ENCODE results near the gene KCTD10.
"Not testable (repeated sequence)": the region's sequence is repeated elsewhere in the genome, so short reads cannot be mapped to it uniquely, and the experiment has no call there.

KCTD10 gene

GRCh38 chr12:109446869-109447268, 30.2 kb downstream of the KCTD10 start:
- no peak for DNase-seq

DNA sequence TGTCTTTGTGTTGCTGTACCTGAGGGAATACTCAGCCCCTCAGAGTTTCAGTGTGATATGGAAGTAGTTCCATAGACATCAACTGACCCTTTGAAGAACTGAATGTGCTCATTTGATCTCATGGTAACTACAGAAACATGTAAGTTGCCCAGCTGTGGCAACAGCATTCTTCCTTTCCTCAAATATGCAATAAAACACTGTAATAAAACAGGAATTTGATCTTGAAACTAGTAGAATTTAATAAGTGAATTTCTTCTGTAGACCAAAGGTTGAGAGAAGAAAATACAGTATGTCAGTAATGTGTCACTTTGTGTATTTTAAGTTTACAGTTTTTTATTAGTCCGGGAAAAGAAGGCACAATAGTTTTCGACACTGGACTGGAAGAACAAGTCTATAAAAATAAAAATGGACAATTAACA, 31.9 kb downstream of the KCTD10 start:
- DNase-seq, result no peak

GRCh38 chr12:109444259-109444658, 32.8 kb downstream of the KCTD10 start:
- no peak for DNase-seq

- DNase-seq, result no peak
Measured at GRCh38 chr12:109443794-109444193, 33.3 kb downstream of the KCTD10 start.

GRCh38 chr12:109440851-109441490, 36.1 kb downstream of the KCTD10 start:
- DNase-seq, result no peak

GRCh38 chr12:109439951-109440350, 37.1 kb downstream of the KCTD10 start:
- not testable (repeated sequence) for DNase-seq

DNA sequence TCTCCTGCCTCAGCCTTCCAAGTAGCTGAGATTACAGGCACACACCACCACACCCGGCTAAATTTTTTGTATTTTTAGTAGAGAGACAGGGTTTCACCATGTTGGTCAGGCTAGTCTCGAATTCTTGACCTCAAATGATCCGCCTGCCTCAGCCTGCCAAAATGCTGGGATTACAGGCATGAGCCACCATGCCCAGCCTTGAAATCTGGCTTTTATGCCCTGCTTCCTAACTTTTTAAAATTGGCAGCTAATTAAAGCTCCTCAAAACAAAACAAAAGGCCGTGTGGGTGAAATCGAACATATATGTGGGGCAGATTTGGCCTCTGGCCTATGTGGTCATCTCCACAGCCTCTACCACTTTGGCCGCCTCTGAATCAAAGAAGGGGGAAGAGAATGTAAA, 37.9 kb downstream of the KCTD10 start:
- no peak for DNase-seq

DNA sequence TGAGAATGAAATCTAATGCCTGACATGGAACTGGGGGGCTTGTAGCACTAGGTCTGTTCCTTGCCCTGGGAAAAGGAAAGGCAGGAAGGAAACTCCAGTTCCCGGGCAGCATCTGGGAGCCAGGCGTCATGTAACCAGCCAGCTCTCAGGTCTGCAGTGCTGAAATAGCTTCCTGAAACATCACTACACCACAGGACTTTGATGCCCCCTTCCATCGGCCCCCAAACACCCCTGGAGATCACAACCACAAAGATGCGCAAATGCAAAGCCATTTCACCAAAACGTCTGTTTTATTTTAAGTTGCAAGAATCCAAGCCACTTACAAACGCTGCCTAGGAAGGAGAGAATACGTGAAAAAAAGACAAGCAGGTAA, 40.9 kb downstream of the KCTD10 start:
- DNase-seq, result no peak

DNA sequence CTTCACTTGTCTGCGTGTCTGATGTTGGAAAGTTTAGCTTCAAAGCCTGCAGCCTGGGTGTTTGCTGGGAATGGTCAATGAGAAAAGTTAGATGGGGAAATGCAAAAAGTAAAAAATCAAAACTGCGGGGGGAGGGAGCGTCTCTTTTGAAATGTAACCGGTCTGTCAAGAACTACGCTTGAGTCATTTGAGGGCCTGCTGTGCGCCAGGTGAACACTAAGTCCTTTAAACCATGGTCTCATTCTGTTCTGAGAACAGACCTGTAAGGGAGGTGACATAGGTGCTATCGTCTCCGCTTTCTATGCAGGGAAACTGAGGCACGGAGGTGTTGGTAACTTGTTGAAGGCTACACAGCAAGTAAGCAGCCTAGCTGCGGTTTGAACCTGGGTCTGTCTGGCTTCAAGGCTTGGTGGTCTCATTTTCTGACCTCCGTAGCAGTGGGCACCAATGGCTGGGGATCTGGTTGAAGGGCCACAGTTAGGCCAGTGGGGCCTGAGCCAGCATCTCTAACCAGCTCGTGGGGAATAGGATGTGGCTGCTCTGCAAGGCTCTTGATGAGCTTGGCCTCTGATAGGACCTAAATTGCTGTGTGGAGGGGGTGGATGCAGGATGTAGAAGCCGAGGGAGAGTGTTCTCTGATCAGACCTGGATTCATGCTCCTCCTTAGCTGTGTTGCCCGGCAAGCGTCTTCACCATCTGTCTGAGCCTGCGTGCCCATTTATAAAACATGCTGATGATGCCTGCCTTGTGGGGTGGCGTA, 41.5 kb downstream of the KCTD10 start:
- no peak for DNase-seq

DNA sequence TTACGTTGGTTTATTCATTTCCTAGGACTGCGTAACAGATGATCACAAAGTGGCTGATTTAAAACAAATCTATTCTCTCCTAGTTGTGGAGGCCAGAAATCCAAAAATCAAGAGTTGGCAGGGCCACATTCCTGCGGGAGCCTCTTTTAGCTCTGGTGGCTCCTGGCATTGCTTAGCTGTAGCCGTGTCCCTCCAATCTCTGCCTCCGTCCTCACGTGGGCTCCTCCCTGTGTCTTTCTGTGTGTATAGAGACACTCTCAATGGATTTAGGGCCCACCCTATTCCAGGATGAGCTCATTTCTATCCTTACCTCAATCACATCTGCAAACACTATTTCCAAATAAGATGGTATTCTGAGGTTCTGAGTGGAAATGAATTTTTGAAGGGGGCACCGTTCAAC, 42.5 kb downstream of the KCTD10 start:
- DNase-seq, result no peak

DNA sequence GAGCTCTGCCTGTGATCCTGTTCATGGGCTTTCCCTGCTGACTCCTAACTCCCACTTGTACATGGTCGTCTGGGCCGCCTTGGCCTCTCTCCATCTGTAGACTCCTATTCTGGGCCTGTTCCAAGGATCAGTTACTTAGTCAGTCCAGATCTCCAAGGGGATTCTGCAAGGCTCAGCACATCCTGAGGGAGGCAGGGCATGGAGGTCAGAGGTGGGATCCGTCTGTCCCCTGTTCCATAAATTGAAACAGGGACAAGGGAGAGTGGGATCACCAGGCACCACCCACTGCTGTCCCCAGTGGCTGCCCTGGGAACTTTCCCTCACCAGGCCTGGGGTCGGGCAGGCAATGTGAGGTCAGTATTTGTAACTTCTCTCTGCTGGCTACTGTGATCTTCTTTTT, 43.5 kb downstream of the KCTD10 start:
- no peak for DNase-seq

DNA sequence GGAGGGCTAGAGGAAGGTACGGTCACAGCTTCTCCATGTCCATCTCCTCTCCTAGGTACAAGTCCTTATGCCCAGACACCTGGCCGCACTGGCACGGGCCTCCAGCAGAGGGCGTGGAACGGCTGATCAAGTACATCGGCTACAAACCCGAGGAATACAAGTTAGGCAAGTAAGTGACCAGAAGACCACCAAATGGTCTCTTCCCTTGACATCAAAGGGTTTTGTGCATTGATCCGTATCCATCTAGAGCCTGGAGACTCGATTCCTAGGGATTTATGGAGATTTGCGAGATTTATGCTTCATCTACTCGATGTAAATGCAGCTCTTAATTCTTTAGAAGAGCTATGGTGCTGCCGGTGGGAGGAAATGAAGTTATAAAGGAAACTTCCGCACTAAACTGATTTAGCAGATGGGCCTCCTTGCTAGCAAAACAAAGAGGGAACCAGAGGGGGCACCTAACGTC, 44.2 kb downstream of the KCTD10 start:
- DNase-seq, result peak; percentile 66

DNA sequence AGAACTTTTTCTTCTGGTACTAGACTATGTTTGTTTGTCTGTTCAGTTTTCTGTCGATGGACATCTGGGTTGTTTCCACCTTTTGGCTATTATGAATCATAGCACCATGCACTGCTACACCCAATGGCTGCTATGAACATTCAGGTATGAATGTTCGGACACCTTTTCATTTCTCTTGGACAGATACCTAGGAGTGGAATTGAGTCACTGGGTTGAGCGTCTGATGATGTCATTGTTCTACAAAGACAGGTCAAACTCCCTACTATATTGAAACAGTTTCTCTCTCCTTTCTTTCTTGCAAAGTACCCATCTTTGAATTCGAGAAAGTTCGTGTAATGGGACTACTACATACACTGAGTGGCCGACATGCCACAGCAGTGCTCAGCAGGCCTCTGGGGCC, 44.7 kb downstream of the KCTD10 start:
- DNase-seq, result no peak

GRCh38 chr12:109430244-109430643, 46.9 kb downstream of the KCTD10 start:
- DNase-seq, result no peak

- not testable (repeated sequence) for DNase-seq
Measured at GRCh38 chr12:109428804-109429203, 48.3 kb downstream of the KCTD10 start.

GRCh38 chr12:109428037-109428629, 49.0 kb downstream of the KCTD10 start:
- peak; percentile 64 for DNase-seq

- DNase-seq, result no peak
Measured at GRCh38 chr12:109423392-109423791, 53.7 kb downstream of the KCTD10 start.

DNA sequence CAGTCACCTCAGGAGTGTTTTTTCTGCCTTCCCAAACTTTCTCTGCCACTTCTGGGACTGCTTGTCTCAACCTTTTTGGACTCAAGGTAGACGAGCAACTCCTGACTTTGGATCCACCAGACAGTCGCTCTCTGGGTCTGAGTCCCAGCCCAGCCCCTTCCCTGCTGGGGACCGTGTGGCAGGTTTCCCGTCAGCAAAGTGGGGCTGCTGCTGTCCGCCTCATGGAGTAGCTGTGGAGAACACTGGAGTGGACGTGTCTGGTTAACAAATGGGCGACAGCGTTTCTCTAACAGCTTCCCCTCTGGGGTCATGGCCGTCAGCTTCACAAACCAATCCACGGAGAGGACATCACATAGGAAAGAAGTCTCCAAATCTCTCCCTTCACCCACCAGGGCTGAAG, 54.8 kb downstream of the KCTD10 start:
- DNase-seq, result no peak

DNA sequence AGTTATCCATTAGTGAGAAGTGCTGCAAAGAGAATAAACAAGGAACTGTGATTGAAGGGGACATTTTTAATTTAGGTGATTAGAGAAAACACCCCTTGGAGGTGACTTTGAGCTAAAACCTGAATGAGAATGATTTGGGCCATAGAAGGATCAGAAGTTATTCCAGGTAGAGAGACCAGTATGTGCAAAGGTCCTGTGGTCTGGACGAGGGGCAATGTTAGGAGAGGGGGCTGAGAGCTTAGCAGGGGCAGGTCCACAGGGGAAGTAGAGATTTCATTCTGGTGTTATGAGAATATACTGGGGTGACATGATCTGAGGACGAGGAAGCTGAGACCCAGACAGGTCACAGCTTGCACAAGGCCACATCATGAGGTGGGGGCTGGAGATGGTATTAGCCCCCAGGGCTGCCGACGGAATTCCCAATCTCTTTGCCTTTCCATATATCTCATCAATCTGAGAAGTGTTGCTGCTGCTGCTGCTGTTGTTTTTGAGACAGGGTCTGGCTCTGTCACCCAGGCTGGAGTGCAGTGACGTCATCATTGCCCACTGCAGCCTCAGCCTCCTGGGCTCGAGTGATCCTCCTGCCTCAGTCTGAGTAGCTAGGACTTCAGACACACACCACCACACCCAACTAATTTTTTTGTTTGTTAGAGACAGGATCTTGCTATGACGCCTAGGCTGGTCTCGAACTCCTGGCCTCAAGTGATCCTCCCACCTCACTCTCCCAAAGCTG, 55.6 kb downstream of the KCTD10 start:
- DNase-seq, result no peak

DNA sequence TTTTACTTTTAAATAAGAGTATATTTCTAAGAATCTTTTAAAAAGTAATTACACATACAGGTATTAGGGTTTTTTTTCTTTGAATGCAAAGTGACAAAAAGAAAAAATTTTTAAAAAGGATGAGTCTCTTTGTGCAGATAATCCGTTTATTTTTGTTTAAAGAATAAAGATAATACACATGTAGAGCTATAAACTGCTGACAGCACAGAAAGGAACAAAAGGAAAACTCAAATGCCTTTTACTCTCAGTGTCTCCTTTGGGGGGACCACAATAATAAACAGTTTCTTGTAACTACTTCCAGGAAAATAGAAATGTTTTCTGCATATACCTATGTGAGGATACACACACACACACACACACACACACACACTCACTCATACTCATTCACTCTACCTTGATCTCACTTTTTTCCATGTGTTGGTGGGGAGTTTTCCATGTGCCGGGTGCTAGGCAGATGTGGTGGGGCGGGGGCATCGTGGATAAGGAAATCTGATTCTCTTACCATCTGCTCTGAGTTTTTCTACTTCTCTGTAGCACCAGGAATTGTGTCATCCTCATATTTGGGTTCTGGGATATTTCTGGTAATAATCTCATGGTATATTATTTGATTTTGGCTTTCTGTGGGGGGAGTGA, 58.1 kb downstream of the KCTD10 start:
- DNase-seq, result no peak

DNA sequence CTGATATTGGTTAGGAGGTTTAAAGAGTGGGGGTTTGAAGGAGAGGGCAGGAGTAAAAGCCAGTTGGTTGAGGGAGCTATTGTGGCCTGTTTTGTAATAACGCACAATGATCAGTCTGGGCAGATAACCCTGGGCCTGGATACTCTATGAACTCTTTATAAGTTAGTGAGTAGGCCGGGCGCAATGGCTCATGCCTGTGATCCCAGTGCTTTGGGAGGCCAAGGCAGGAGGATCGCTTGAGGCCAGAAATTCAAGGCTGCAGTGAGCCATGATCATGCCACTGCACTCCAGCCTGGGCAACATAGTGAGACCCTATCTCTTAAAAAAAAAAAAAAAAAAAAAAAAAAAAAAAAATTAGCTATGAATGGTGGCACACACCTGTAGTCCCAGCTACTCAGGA, 71.0 kb downstream of the KCTD10 start:
- DNase-seq, result not testable (repeated sequence)

GRCh38 chr12:109404841-109405240, 72.3 kb downstream of the KCTD10 start:
- not testable (repeated sequence) for DNase-seq
